Effector memory CD4-positive, alpha-beta T cell (primary cell): ENCODE data around the gene TSTD1.

ENCODE experiments used
- DNase-seq, 3 donors: peaks; one replicate each; pipeline ENCODE4 v3.0.0-alpha.2; 2020
- H3K27ac ChIP-seq: 2 replicates; pipeline ENCODE4 v1.7.0; 2013; ENCODE audit warnings: mild to moderate bottlenecking, low read length, moderate library complexity; ENCODE audit not compliant: insufficient read depth, poor library complexity, severe bottlenecking
- H3K27me3 ChIP-seq: replicated peaks from 2 replicates; pipeline ENCODE4 v1.7.0; 2013; ENCODE audit warnings: mild to moderate bottlenecking, low read length; ENCODE audit not compliant: insufficient read depth, control insufficient read depth, poor library complexity, severe bottlenecking
- H3K36me3 ChIP-seq: 2 replicates; pipeline ENCODE4 v1.7.0; 2013; ENCODE audit warnings: mild to moderate bottlenecking, low read length, moderate library complexity; ENCODE audit not compliant: control insufficient read depth, insufficient read depth
- H3K4me1 ChIP-seq: 2 replicates; pipeline ENCODE4 v1.7.0; 2013; ENCODE audit warnings: low read length, mild to moderate bottlenecking; ENCODE audit not compliant: control insufficient read depth, insufficient read depth, poor library complexity, severe bottlenecking
- H3K4me3 ChIP-seq: 2 replicates; pipeline ENCODE4 v1.7.0; 2013; ENCODE audit warnings: low read length, low read depth, mild to moderate bottlenecking; ENCODE audit not compliant: insufficient read depth, poor library complexity, severe bottlenecking
- H3K9me3 ChIP-seq: 2 replicates; pipeline ENCODE4 v1.7.0; 2013; ENCODE audit warnings: mild to moderate bottlenecking, low read length, moderate library complexity; ENCODE audit not compliant: control insufficient read depth

TSTD1 gene

DNA sequence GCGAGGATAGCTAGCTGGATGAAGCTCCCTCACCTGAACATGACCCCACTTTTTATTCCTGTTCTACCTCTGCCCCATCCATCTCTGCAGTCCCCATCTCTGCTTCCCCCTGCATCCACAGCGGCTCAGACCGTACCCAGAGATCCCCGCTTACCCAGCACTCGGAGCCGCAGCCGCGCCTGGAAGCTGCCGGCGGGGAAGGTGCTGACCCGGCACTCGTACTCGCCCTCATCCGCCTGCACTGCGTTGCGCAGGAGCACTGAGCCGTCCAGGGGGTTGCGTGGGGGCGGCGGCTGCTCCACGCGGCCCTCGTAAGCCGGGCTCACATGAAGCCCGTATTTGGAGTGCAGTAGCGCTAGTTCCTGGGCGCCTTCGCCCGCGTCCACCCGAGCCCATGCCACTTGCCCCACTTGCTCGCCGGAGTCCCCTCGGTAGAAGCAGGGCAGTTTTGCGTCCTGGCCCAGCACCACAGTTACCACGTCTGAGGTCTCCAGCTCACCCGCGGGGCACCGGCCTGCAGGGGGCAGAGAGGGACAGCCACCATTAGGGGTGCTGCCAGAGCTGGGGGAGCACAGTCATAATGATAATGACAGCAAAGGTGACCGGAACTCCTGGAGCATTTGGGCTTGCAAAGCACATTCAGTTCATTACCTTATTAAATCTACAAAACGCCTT lies 40.8 kb upstream of the TSTD1 start:
- Histone ChIP-seq H3K36me3 (no peaks in the 10 kb centered on the region), H3K4me1 (no peaks in the 10 kb centered on the region), H3K27me3 (no peaks in the 10 kb centered on the region), H3K4me3 (no peak overlapping the region), H3K27ac (no peak overlapping the region), H3K9me3 (no peaks in the 10 kb centered on the region)
- no peak for DNase-seq

DNA sequence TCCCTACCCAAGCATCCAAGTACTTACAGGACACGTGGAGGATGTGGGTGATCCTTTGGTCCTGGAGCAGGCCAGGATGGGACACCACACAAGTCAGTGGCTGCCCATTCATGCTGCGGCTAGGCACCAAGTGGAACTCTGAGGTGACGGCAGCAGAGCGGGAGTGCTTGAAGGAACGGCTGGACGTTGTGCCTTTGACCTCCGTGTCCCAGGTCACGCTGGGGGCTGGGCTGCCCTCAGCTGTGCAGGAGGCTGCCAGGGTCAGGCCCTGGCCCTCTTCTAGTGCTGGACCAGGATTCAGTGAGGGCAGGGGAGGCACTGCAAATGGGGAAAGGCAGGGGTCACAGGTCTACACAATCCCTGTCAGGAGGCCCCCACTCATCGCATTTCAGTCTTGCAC lies 38.7 kb upstream of the TSTD1 start:
- no peaks in the 10 kb centered on the region for H3K9me3 ChIP-seq
- H3K36me3 ChIP-seq, result no peaks in the 10 kb centered on the region
- no peaks in the 10 kb centered on the region for H3K4me1 ChIP-seq
- H3K4me3 ChIP-seq, result no peak overlapping the region
- no peak overlapping the region for H3K27ac ChIP-seq
- no peaks in the 10 kb centered on the region for H3K27me3 ChIP-seq
- no peak for DNase-seq

- Histone ChIP-seq H3K9me3 (no peaks in the 10 kb centered on the region), H3K4me3 (no peak overlapping the region), H3K27ac (no peak overlapping the region), H3K4me1 (peaks cover 5% of the 10 kb centered on the region), H3K27me3 (no peaks in the 10 kb centered on the region), H3K36me3 (no peaks in the 10 kb centered on the region)
- DNase-seq, result no peak
Measured at GRCh38 chr1:161076410-161076809, 37.6 kb upstream of the TSTD1 start.

- no peak overlapping the region for H3K4me3 ChIP-seq
- no peak overlapping the region for H3K27ac ChIP-seq
- no peaks in the 10 kb centered on the region for H3K27me3 ChIP-seq
Measured at GRCh38 chr1:161074676-161075368, 36.1 kb upstream of the TSTD1 start.

GRCh38 chr1:161073474-161074121 lies 34.8 kb upstream of the TSTD1 start:
- H3K27me3 ChIP-seq, result no peaks in the 10 kb centered on the region
- H3K36me3 ChIP-seq, result no peaks in the 10 kb centered on the region
- no peak overlapping the region for H3K4me3 ChIP-seq
- H3K4me1 ChIP-seq, result peaks cover 18% of the 10 kb centered on the region
- no peaks in the 10 kb centered on the region for H3K9me3 ChIP-seq
- H3K27ac ChIP-seq, result no peak overlapping the region
- no peak for DNase-seq

More at GRCh38 chr1:161074676-161075368, 36.1 kb upstream of the TSTD1 start:
- Histone ChIP-seq H3K4me1 (peaks cover 15% of the 10 kb centered on the region), H3K9me3 (no peaks in the 10 kb centered on the region), H3K36me3 (no peaks in the 10 kb centered on the region)
- DNase-seq, result no peak

DNA sequence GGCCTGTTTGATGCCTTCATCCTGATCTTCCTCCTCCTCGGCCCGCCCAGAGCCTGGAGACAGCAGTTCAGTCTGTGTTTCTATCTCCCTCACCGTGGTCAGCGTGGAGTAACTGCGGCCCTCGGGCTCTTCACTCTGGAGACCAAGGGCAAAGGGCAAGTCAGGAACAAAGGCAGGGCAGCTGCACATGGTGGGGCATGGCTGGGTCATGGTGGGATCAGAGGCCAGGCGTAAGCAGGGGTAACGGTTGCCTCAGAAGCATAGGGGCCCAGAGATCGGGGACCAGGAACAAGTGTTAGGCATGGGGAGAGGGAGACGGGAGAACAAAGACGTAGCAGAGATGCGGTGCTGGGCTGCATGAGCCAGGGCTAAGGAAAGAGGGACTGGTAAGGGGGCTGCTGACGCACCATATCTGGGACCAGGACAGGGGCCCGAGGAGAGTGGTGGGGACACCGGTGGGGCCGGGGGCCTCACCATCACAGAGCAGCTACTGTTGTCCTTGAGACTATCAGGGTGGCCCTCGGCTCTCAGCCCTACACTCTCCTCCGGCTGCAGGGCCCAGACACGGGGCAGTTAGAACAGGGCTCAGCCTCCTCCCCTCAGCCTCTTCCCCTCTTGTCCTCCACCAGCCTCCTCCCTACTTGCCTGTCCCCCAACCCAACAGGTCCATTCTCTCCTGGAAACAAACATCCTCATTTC lies 34.1 kb upstream of the TSTD1 start:
- Histone ChIP-seq H3K27me3 (no peaks in the 10 kb centered on the region), H3K9me3 (no peaks in the 10 kb centered on the region), H3K4me1 (peaks cover 22% of the 10 kb centered on the region), H3K4me3 (no peak overlapping the region), H3K36me3 (no peaks in the 10 kb centered on the region), H3K27ac (no peak overlapping the region)
- no peak for DNase-seq

DNA sequence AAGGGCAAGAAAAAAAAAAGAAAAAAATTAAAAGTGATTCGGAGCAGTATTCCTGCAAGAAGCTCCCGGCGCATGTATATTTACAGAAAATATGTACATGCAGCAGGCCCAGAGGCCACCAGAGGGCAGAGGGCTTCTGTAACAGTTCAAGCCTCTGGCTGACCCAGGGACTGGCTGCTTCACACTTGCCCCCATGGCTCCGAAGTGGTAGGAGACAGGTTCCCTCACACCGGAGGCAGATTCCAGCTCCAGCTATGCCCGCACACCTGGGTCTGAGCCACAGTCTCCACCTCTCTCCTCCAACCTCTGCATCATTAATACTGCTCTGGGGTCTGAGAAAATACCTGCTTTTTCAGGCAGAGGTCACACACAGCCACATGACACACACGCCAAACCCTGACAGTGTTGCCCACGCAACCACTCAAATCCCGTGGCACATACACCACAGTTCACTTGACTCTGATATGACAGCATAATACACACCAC lies 33.2 kb upstream of the TSTD1 start:
- peak in 2 of 3 donors; percentile 9 to 22 for DNase-seq
- no peaks in the 10 kb centered on the region for H3K36me3 ChIP-seq
- H3K9me3 ChIP-seq, result no peaks in the 10 kb centered on the region
- H3K27me3 ChIP-seq, result no peaks in the 10 kb centered on the region
- peaks cover 31% of the 10 kb centered on the region for H3K4me1 ChIP-seq
- H3K4me3 ChIP-seq, result no peak overlapping the region
- H3K27ac ChIP-seq, result no peak overlapping the region

GRCh38 chr1:161070761-161071160 lies 32.0 kb upstream of the TSTD1 start:
- no peaks in the 10 kb centered on the region for H3K9me3 ChIP-seq
- no peaks in the 10 kb centered on the region for H3K27me3 ChIP-seq
- H3K4me3 ChIP-seq, result no peak overlapping the region
- H3K27ac ChIP-seq, result no peak overlapping the region
- H3K4me1 ChIP-seq, result peaks cover 42% of the 10 kb centered on the region
- no peak for DNase-seq
- peaks cover 4% of the 10 kb centered on the region for H3K36me3 ChIP-seq

- peaks cover 4% of the 10 kb centered on the region for H3K36me3 ChIP-seq
- no peaks in the 10 kb centered on the region for H3K27me3 ChIP-seq
- H3K4me1 ChIP-seq, result peaks cover 48% of the 10 kb centered on the region
- peak within 1 kb of the TSS; percentile 89 for H3K4me3 ChIP-seq
- peak; percentile 73 to 77 (median 76) for DNase-seq
- H3K27ac ChIP-seq, result peak within 1 kb of the TSS; percentile 94
- H3K9me3 ChIP-seq, result no peaks in the 10 kb centered on the region
Measured at GRCh38 chr1:161069731-161070270, 31.0 kb upstream of the TSTD1 start, which contains the start of gene ARHGAP30. ARHGAP30 (minus strand) TSS chr1:161069891; CDS start chr1:161069624, 267 bp downstream.
